Measurements from ENCODE around the gene RER1. TPM values are rescaled to one million over a fixed set of nuclear protein-coding genes. Genes with fewer than 3 reads are reported as not detected.

RER1 gene
- total and polyA plus RNA-seq, 8 donors, result 89.6 to 167 (median 101) TPM

DNA sequence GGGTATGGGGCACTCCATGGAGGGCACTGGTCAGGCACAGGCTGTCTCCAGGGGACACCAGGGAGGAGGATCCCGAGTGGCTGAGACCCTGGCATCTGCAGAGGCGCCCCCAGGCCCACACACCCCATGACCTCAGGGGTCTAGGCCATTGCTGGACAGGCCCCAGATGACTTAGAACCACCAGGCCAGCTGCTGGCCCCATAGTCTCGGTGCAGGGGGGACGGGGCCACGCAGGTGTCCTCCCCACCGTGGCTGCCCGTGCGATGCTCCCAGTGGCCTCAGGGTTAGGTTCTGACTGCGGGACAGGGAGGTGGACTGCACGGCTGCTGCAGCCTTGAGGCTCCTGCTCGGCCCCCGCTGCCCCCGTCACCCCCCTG is 44.2 kb upstream of the RER1 start:
- DNase-seq, result peak in 1 of 4 donors; percentile 28
- Histone ChIP-seq H3K4me1 (no peaks in the 10 kb centered on the region), H3K9me3 (no peaks in the 10 kb centered on the region), H3K4me3 (no peak overlapping the region), H3K27ac (no peak overlapping the region), H3K27me3 (no peaks in the 10 kb centered on the region), H3K36me3 (no peaks in the 10 kb centered on the region)
- intact Hi-C loops (cut with DNase I), result no loop called here
- TF ChIP-seq, protein P1, sequence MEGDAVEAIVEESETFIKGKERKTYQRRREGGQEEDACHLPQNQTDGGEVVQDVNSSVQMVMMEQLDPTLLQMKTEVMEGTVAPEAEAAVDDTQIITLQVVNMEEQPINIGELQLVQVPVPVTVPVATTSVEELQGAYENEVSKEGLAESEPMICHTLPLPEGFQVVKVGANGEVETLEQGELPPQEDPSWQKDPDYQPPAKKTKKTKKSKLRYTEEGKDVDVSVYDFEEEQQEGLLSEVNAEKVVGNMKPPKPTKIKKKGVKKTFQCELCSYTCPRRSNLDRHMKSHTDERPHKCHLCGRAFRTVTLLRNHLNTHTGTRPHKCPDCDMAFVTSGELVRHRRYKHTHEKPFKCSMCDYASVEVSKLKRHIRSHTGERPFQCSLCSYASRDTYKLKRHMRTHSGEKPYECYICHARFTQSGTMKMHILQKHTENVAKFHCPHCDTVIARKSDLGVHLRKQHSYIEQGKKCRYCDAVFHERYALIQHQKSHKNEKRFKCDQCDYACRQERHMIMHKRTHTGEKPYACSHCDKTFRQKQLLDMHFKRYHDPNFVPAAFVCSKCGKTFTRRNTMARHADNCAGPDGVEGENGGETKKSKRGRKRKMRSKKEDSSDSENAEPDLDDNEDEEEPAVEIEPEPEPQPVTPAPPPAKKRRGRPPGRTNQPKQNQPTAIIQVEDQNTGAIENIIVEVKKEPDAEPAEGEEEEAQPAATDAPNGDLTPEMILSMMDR (IDR thresholded peaks at IDR 0.05), result no peak
- no peak for ATAC-seq

DNA sequence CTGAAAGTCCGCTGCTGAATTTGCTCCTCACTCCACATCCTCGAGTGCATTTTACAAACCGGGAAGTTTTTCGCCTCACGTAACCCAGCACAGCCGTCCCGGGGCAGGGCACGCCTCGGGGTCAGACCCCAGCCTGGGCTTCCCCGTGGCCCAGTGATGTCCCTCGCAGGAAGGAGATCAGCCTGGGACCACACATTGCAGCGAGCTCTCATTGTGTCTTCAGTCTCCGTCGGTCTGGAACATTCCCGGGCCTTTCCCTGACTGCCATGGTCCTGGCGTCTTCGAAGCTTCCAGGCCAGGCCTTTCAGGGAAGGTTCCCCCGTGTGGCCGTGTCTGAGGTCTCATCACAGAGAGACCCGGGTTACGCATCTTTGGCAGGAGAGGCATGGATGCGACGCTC is 43.7 kb upstream of the RER1 start:
- ATAC-seq (no peak), DNase-seq (peak in 1 of 4 donors; percentile 12)
- intact Hi-C loops (cut with DNase I), result no loop called here
- no peaks in the 10 kb centered on the region for H3K36me3 ChIP-seq
- no peaks in the 10 kb centered on the region for H3K9me3 ChIP-seq
- H3K4me1 ChIP-seq, result no peaks in the 10 kb centered on the region
- no peak overlapping the region for H3K27ac ChIP-seq
- H3K4me3 ChIP-seq, result no peak overlapping the region
- H3K27me3 ChIP-seq, result no peaks in the 10 kb centered on the region
- TF ChIP-seq, protein P1 (IDR thresholded peaks at IDR 0.05), result no peak

- Histone ChIP-seq H3K4me3 (no peak overlapping the region), H3K27me3 (no peaks in the 10 kb centered on the region), H3K27ac (no peak overlapping the region), H3K36me3 (no peaks in the 10 kb centered on the region), H3K4me1 (no peaks in the 10 kb centered on the region), H3K9me3 (no peaks in the 10 kb centered on the region)
- intact Hi-C loops (cut with DNase I), result no loop called here
- TF ChIP-seq, protein P1 (IDR thresholded peaks at IDR 0.05), result no peak
- DNase-seq (peak in 1 of 4 donors; percentile 55), ATAC-seq (no peak)
Observed at GRCh38 chr1:2348346-2349325, 43.0 kb upstream of the RER1 start.

- Histone ChIP-seq H3K27me3 (peaks cover 0 to 1% of the 10 kb centered on the region in 2 donors), H3K27ac (no peak overlapping the region), H3K4me1 (no peaks in the 10 kb centered on the region), H3K4me3 (no peak overlapping the region), H3K9me3 (no peaks in the 10 kb centered on the region), H3K36me3 (no peaks in the 10 kb centered on the region)
- no peak for DNase-seq
- intact Hi-C loops (cut with DNase I), result no loop called here
- ATAC-seq, result no peak
- TF ChIP-seq, protein P1 (IDR thresholded peaks at IDR 0.05), result no peak
Observed at GRCh38 chr1:2349806-2350205, 41.8 kb upstream of the RER1 start.

GRCh38 chr1:2350501-2350900 is 41.1 kb upstream of the RER1 start:
- intact Hi-C loops (cut with DNase I), result no loop called here
- DNase-seq, result peak in 1 of 4 donors; percentile 58
- Histone ChIP-seq H3K27ac (no peak overlapping the region), H3K9me3 (no peaks in the 10 kb centered on the region), H3K4me3 (no peak overlapping the region), H3K4me1 (no peaks in the 10 kb centered on the region), H3K27me3 (peaks cover 0 to 8% of the 10 kb centered on the region in 2 donors), H3K36me3 (no peaks in the 10 kb centered on the region)
- TF ChIP-seq, protein P1 (IDR thresholded peaks at IDR 0.05), result no peak
- no peak for ATAC-seq
